ENCODE measurements around the gene AQP1. TPM values are rescaled to one million over a fixed set of nuclear protein-coding genes. Genes with fewer than 3 reads are reported as not detected.

Gene AQP1
- not detected for total RNA-seq
- polyA plus RNA-seq: not detected

GRCh38 chr7:30911561-30911969 lies at the start of gene AQP1:
TSS of gene AQP1 (plus strand) at chr7:30911853. CDS start at chr7:30911910, 57 bp downstream.
- no peak within 1 kb of the TSS for H3K4me3 Mint-ChIP-seq
- H3K36me3 ChIP-seq (ENCODE audit: insufficient read depth, low read length): no peaks in the 10 kb centered on the region
- H3K4me1 ChIP-seq (ENCODE audit: insufficient read depth, low read length): no peaks in the 10 kb centered on the region
- H3K27me3 ChIP-seq (ENCODE audit: insufficient read depth, low read length): no peaks in the 10 kb centered on the region
- intact Hi-C loops (cut with micrococcal nuclease): no loop called here
- no peak for DNase-seq
- H3K27ac Mint-ChIP-seq: peak within 1 kb of the TSS in 2 of 7 donors; percentile 2 to 50
- no peaks in the 10 kb centered on the region for H3K9me3 Mint-ChIP-seq
- ChIA-PET CTCF (ENCODE audit: partially characterized antibody) (interaction anchor here (1.5 kb wide), 1 partner anchor 27 kb away, joined by 4 read pairs; no protein-coding TSS in a partner anchor), POLR2A (ENCODE audit: partially characterized antibody) (no interaction called here)
- H3K4me1 Mint-ChIP-seq: no peaks in the 10 kb centered on the region
- no peak within 1 kb of the TSS for H3K4me3 ChIP-seq (ENCODE audit: low read length in 2 of 2)
- H3K27ac ChIP-seq (ENCODE audit: low read depth, low read length): no peak within 1 kb of the TSS
- H3K27me3 Mint-ChIP-seq: peaks cover 0 to 2% of the 10 kb centered on the region in 2 donors
- H3K9me3 ChIP-seq (ENCODE audit: control insufficient read depth in 1 of 2, low read length in 2 of 2): no peaks in the 10 kb centered on the region
- H3K36me3 Mint-ChIP-seq: no peaks in the 10 kb centered on the region

DNA sequence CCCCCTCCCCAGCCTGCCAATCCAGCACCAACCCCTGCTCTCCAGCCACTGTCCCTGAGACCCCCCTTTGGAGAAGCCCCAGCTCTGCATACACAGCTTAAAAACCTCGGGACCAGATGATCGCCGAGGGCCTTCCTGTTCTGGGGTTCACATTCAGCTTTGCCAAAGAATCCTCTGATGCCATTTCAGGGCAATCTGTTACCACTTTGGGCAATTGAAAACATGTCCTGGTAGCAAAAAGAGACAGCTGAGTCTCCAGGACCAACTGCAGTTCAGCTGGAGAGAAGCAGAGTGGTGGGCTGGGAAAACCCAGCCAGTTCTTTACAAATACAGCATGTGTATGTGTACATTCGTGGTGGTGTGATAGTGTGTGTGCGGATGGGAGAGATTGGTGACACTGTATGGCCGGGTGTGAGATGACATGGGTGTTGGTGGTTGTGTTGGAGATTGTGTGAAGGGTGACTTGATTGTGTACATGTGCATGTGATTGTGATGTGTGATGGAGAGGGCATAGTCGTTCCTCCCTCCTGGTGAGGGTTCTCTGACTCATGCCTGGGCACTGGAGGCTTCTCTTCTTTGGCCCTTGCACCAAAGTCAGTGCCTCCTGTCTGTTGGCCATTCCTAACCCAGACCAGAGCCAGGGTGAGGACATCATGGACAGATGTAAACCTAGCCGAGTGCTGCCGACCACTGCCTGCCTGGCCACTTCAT lies 48.5 kb upstream of the AQP1 start:
- H3K9me3 ChIP-seq (ENCODE audit: control insufficient read depth in 1 of 2, low read length in 2 of 2): no peaks in the 10 kb centered on the region
- H3K36me3 ChIP-seq (ENCODE audit: insufficient read depth, low read length): no peaks in the 10 kb centered on the region
- no peaks in the 10 kb centered on the region for H3K4me1 ChIP-seq (ENCODE audit: insufficient read depth, low read length)
- Mint-ChIP-seq H3K9me3 (no peaks in the 10 kb centered on the region), H3K27me3 (no peaks in the 10 kb centered on the region), H3K36me3 (no peaks in the 10 kb centered on the region), H3K4me3 (no peak overlapping the region), H3K27ac (no peak overlapping the region), H3K4me1 (no peaks in the 10 kb centered on the region)
- ChIA-PET POLR2A (ENCODE audit: partially characterized antibody) (interaction anchor here (1.0 kb wide), 1 partner anchor 14 kb away, joined by 3 read pairs; no protein-coding TSS in a partner anchor), CTCF (ENCODE audit: partially characterized antibody) (no interaction called here)
- no peak for DNase-seq
- no peak overlapping the region for H3K4me3 ChIP-seq (ENCODE audit: low read length in 2 of 2)
- intact Hi-C loops (cut with micrococcal nuclease): no loop called here
- no peaks in the 10 kb centered on the region for H3K27me3 ChIP-seq (ENCODE audit: insufficient read depth, low read length)
- H3K27ac ChIP-seq (ENCODE audit: low read depth, low read length): no peak overlapping the region

DNA sequence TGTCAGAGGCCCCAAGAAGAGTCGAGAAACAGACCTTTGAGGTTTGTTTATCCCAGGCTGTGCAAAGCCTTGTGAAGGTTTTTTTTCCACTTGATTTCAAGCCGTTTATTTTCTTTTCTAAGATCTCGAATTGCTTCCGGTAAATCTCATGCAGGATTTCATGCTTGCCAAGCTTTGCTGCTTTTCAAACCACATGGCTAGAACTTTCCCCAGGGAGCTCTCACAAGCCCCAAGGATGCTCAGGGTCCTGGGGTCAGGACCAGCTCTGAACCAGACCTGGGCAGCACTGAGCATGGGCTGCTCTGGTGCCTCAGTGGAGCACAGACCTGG lies 48.0 kb upstream of the AQP1 start:
- Mint-ChIP-seq H3K4me3 (no peak overlapping the region), H3K27ac (no peak overlapping the region), H3K36me3 (no peaks in the 10 kb centered on the region), H3K4me1 (no peaks in the 10 kb centered on the region), H3K9me3 (no peaks in the 10 kb centered on the region), H3K27me3 (no peaks in the 10 kb centered on the region)
- ChIA-PET CTCF (ENCODE audit: partially characterized antibody) (no interaction called here), POLR2A (ENCODE audit: partially characterized antibody) (interaction anchor here (1.0 kb wide), 1 partner anchor 13 kb away, joined by 3 read pairs; no protein-coding TSS in a partner anchor)
- Histone ChIP-seq H3K36me3 (ENCODE audit: insufficient read depth, low read length) (no peaks in the 10 kb centered on the region), H3K27me3 (ENCODE audit: insufficient read depth, low read length) (no peaks in the 10 kb centered on the region), H3K4me1 (ENCODE audit: insufficient read depth, low read length) (no peaks in the 10 kb centered on the region), H3K27ac (ENCODE audit: low read depth, low read length) (no peak overlapping the region), H3K9me3 (ENCODE audit: control insufficient read depth in 1 of 2, low read length in 2 of 2) (no peaks in the 10 kb centered on the region), H3K4me3 (ENCODE audit: low read length in 2 of 2) (no peak overlapping the region)
- no peak for DNase-seq
- intact Hi-C loops (cut with micrococcal nuclease): no loop called here

- Histone ChIP-seq H3K36me3 (ENCODE audit: insufficient read depth, low read length) (no peaks in the 10 kb centered on the region), H3K27me3 (ENCODE audit: insufficient read depth, low read length) (no peaks in the 10 kb centered on the region), H3K4me1 (ENCODE audit: insufficient read depth, low read length) (no peaks in the 10 kb centered on the region), H3K9me3 (ENCODE audit: control insufficient read depth in 1 of 2, low read length in 2 of 2) (no peaks in the 10 kb centered on the region), H3K4me3 (ENCODE audit: low read length in 2 of 2) (no peak overlapping the region), H3K27ac (ENCODE audit: low read depth, low read length) (no peak overlapping the region)
- no peak for DNase-seq
- Mint-ChIP-seq H3K27ac (no peak overlapping the region), H3K27me3 (no peaks in the 10 kb centered on the region), H3K9me3 (no peaks in the 10 kb centered on the region), H3K4me1 (no peaks in the 10 kb centered on the region), H3K4me3 (no peak overlapping the region), H3K36me3 (no peaks in the 10 kb centered on the region)
- ChIA-PET POLR2A (ENCODE audit: partially characterized antibody) (no interaction called here), CTCF (ENCODE audit: partially characterized antibody) (no interaction called here)
- intact Hi-C loops (cut with micrococcal nuclease): no loop called here
Observed at GRCh38 chr7:30864101-30864500, 47.6 kb upstream of the AQP1 start.

- intact Hi-C loops (cut with micrococcal nuclease): no loop called here
- Histone ChIP-seq H3K36me3 (ENCODE audit: insufficient read depth, low read length) (no peaks in the 10 kb centered on the region), H3K4me1 (ENCODE audit: insufficient read depth, low read length) (no peaks in the 10 kb centered on the region), H3K27me3 (ENCODE audit: insufficient read depth, low read length) (no peaks in the 10 kb centered on the region), H3K27ac (ENCODE audit: low read depth, low read length) (no peak overlapping the region), H3K4me3 (ENCODE audit: low read length in 2 of 2) (no peak overlapping the region), H3K9me3 (ENCODE audit: control insufficient read depth in 1 of 2, low read length in 2 of 2) (no peaks in the 10 kb centered on the region)
- DNase-seq: no peak
- ChIA-PET POLR2A (ENCODE audit: partially characterized antibody) (no interaction called here), CTCF (ENCODE audit: partially characterized antibody) (no interaction called here)
- Mint-ChIP-seq H3K9me3 (no peaks in the 10 kb centered on the region), H3K27ac (no peak overlapping the region), H3K27me3 (no peaks in the 10 kb centered on the region), H3K36me3 (no peaks in the 10 kb centered on the region), H3K4me3 (no peak overlapping the region), H3K4me1 (no peaks in the 10 kb centered on the region)
Observed at GRCh38 chr7:30865076-30865475, 46.6 kb upstream of the AQP1 start.

GRCh38 chr7:30865821-30866220 lies 45.8 kb upstream of the AQP1 start:
- ChIA-PET CTCF (ENCODE audit: partially characterized antibody) (no interaction called here), POLR2A (ENCODE audit: partially characterized antibody) (no interaction called here)
- Mint-ChIP-seq H3K27ac (no peak overlapping the region), H3K4me1 (no peaks in the 10 kb centered on the region), H3K36me3 (no peaks in the 10 kb centered on the region), H3K27me3 (no peaks in the 10 kb centered on the region), H3K9me3 (no peaks in the 10 kb centered on the region), H3K4me3 (no peak overlapping the region)
- H3K9me3 ChIP-seq (ENCODE audit: control insufficient read depth in 1 of 2, low read length in 2 of 2): no peaks in the 10 kb centered on the region
- H3K36me3 ChIP-seq (ENCODE audit: insufficient read depth, low read length): no peaks in the 10 kb centered on the region
- H3K27ac ChIP-seq (ENCODE audit: low read depth, low read length): no peak overlapping the region
- no peaks in the 10 kb centered on the region for H3K4me1 ChIP-seq (ENCODE audit: insufficient read depth, low read length)
- no peak overlapping the region for H3K4me3 ChIP-seq (ENCODE audit: low read length in 2 of 2)
- intact Hi-C loops (cut with micrococcal nuclease): no loop called here
- no peak for DNase-seq
- H3K27me3 ChIP-seq (ENCODE audit: insufficient read depth, low read length): no peaks in the 10 kb centered on the region

- no peak overlapping the region for H3K4me3 Mint-ChIP-seq
- no peaks in the 10 kb centered on the region for H3K36me3 Mint-ChIP-seq
- no peak overlapping the region for H3K27ac Mint-ChIP-seq
- no peaks in the 10 kb centered on the region for H3K4me1 Mint-ChIP-seq
- Histone ChIP-seq H3K27ac (ENCODE audit: low read depth, low read length) (no peak overlapping the region), H3K4me3 (ENCODE audit: low read length in 2 of 2) (no peak overlapping the region), H3K4me1 (ENCODE audit: insufficient read depth, low read length) (no peaks in the 10 kb centered on the region), H3K36me3 (ENCODE audit: insufficient read depth, low read length) (no peaks in the 10 kb centered on the region), H3K9me3 (ENCODE audit: control insufficient read depth in 1 of 2, low read length in 2 of 2) (no peaks in the 10 kb centered on the region), H3K27me3 (ENCODE audit: insufficient read depth, low read length) (no peaks in the 10 kb centered on the region)
- intact Hi-C loops (cut with micrococcal nuclease): no loop called here
- ChIA-PET POLR2A (ENCODE audit: partially characterized antibody) (no interaction called here), CTCF (ENCODE audit: partially characterized antibody) (no interaction called here)
- H3K27me3 Mint-ChIP-seq: no peaks in the 10 kb centered on the region
- H3K9me3 Mint-ChIP-seq: no peaks in the 10 kb centered on the region
- DNase-seq: no peak
Observed at GRCh38 chr7:30866939-30867338, 44.7 kb upstream of the AQP1 start.

GRCh38 chr7:30867483-30867882 lies 44.2 kb upstream of the AQP1 start:
- ChIA-PET POLR2A (ENCODE audit: partially characterized antibody) (no interaction called here), CTCF (ENCODE audit: partially characterized antibody) (no interaction called here)
- Mint-ChIP-seq H3K27ac (no peak overlapping the region), H3K4me3 (no peak overlapping the region), H3K27me3 (no peaks in the 10 kb centered on the region), H3K36me3 (no peaks in the 10 kb centered on the region), H3K4me1 (no peaks in the 10 kb centered on the region), H3K9me3 (no peaks in the 10 kb centered on the region)
- intact Hi-C loops (cut with micrococcal nuclease): no loop called here
- Histone ChIP-seq H3K27me3 (ENCODE audit: insufficient read depth, low read length) (no peaks in the 10 kb centered on the region), H3K4me1 (ENCODE audit: insufficient read depth, low read length) (no peaks in the 10 kb centered on the region), H3K36me3 (ENCODE audit: insufficient read depth, low read length) (no peaks in the 10 kb centered on the region), H3K4me3 (ENCODE audit: low read length in 2 of 2) (no peak overlapping the region), H3K9me3 (ENCODE audit: control insufficient read depth in 1 of 2, low read length in 2 of 2) (no peaks in the 10 kb centered on the region), H3K27ac (ENCODE audit: low read depth, low read length) (no peak overlapping the region)
- no peak for DNase-seq
